GM19099 (cell line): ENCODE measurements around the gene KIF18B.

Experiments
- POLR2A ChIP-seq: IDR thresholded peaks from 3 replicates; pipeline ENCODE4 v1.6.1; 2011; ENCODE audit warnings: low read depth; ENCODE audit not compliant: insufficient read length; ENCODE audit errors: extremely low read depth

KIF18B gene

GRCh38 chr17:44959821-44960531 is 12.4 kb upstream of the KIF18B start:
- no peak for TF ChIP-seq POLR2A

GRCh38 chr17:44956998-44957981 is 9.7 kb upstream of the KIF18B start:
- no peak for TF ChIP-seq POLR2A

GRCh38 chr17:44955674-44956425 is 8.3 kb upstream of the KIF18B start:
- TF ChIP-seq POLR2A = no peak

- no peak for TF ChIP-seq POLR2A
Measured at GRCh38 chr17:44952946-44953475, 5.4 kb upstream of the KIF18B start.

- TF ChIP-seq POLR2A = no peak
Measured at GRCh38 chr17:44948315-44948795, 782 bp upstream of the KIF18B start.

- no peak for TF ChIP-seq POLR2A
Measured at GRCh38 chr17:44942456-44942855, 5.1 kb downstream of the KIF18B start.

GRCh38 chr17:44941712-44942331 is 5.8 kb downstream of the KIF18B start:
- no peak for TF ChIP-seq POLR2A

DNA sequence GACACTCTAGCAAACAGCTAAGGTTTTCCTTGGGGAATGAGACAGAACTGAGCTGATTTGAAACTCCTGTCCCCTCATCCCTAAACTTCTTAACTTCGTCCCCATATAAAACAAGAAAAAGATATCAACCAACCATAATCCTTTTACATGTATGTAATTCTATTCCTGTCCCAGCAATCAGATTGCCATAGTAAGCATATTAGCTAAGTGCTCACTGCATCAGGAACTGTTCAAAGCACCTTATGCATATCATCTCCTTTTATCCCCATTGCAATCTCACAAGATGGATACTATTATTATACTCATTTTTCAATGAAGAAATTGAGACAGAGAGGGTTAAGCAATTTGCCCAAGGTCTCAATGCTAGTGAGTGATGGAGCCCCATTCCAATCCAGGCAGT is 6.8 kb downstream of the KIF18B start:
- no peak for TF ChIP-seq POLR2A

DNA sequence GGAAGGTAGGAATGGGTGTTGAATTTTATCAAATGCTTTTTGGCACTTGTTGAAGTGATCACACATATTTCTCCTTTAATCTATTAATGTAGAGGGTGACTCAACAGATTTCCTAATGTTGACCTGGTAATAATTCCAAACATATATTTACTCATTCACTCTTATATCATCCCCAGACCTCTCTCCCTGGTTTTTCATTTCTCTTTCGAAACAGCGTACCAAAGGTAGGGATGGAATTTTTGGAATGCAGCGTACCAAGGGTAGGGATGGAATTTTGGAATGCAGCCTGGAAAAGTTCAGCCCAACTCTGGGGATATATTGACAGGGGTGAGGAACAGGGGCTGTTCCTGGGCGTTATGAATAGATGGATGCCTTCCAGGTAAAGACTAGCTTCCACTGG is 7.3 kb downstream of the KIF18B start:
- no peak for TF ChIP-seq POLR2A

- no peak for TF ChIP-seq POLR2A
Measured at GRCh38 chr17:44935116-44935515, 12.5 kb downstream of the KIF18B start.

- TF ChIP-seq POLR2A = no peak
Measured at GRCh38 chr17:44934745-44935105, 12.8 kb downstream of the KIF18B start.

DNA sequence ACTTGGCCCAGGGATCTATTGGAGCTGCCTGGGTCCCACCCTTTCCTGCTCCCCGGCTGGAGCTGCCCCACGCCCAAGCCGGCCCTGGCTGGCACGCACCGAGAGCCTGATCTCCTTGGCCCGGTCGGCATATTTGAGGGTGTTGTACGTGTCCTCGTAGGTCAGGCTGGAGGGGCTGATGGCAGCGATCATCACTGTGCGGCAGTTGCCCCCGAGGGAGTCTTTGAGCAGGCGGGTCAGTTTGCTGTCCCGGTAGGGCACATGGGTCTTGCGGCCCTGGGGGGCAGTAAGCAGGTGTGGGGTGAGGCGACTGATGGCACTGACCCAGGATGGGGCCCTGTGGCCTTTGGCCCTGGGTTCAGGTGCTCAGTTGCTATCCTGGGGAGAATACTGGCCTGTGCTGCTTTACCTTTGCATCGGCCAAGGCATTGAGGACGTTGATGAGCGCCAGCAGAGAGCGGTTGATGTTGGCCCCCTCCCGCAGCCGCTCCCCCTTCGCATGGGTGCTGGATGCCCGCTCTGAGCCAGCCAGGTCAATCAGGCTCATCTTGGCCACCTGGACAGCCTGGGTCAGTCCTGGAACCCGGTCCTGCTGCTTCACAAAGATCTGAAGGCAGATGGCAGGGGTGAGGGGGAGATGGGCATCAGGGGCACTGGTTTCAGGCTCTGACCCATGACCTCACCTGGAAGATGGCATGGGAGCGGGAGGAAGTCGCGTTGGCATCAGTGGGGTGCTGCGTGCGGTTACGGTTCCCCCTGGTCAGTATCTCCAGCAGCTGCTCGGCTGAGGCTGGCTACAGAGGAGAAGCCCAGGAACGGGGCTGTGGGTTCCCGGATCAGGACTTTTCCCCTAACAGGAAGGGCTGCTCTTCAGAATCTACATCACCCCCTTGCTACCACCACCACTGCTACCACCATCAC is 13.5 kb downstream of the KIF18B start:
- TF ChIP-seq POLR2A = no peak

DNA sequence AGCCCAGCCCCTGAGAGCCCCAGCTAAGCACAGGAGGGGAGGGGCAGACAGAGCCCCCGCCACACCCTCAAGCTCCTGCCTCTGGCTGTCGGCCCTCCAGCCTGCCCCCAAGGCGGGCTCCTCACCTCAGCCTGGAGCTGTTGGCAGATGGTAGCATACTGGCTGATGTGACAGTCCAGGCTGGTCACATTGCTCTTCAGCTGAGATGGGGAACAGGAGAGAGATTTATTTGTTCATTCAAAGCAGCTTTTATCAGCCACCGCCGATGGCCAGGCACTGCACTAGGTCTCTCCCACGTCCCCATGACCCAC is 14.8 kb downstream of the KIF18B start:
- TF ChIP-seq POLR2A = no peak
